Ectodermal cell (in vitro differentiated cells): ENCODE data around the gene CNDP1.

Experiments used
- H3K27ac ChIP-seq: 2 replicates; pipeline ENCODE4 v1.7.0; 2013; ENCODE audit warnings: mild to moderate bottlenecking, low read depth, low read length; ENCODE audit not compliant: insufficient read depth, poor library complexity, severe bottlenecking
- H3K27me3 ChIP-seq: 2 replicates; pipeline ENCODE4 v1.7.0; 2013; ENCODE audit warnings: mild to moderate bottlenecking, low read length; ENCODE audit not compliant: insufficient read depth, control insufficient read depth, poor library complexity, severe bottlenecking
- H3K36me3 ChIP-seq: one replicate; pipeline ENCODE4 v1.7.0; 2013; ENCODE audit warnings: low read length; ENCODE audit not compliant: control insufficient read depth, insufficient read depth
- H3K4me1 ChIP-seq: one replicate; pipeline ENCODE4 v1.7.0; 2013; ENCODE audit warnings: low read length; ENCODE audit not compliant: control insufficient read depth, insufficient read depth
- H3K4me3 ChIP-seq: 2 replicates; pipeline ENCODE4 v1.7.0; 2013; ENCODE audit warnings: low read depth, low read length, control low read depth; ENCODE audit not compliant: insufficient read depth
- H3K9me3 ChIP-seq: 2 replicates; pipeline ENCODE4 v1.7.0; 2013; ENCODE audit warnings: mild to moderate bottlenecking, low read length, moderate library complexity; ENCODE audit not compliant: control insufficient read depth
- WGBS, 2 experiments: methylation state at CpG; one replicate each; pipeline ENCODE4 v1.1.7; 2013; ENCODE audit warnings: missing lambda C conversion rate in 2 of 2; 5-methylcytosine and 5-hydroxymethylcytosine counted together

CNDP1 gene

DNA sequence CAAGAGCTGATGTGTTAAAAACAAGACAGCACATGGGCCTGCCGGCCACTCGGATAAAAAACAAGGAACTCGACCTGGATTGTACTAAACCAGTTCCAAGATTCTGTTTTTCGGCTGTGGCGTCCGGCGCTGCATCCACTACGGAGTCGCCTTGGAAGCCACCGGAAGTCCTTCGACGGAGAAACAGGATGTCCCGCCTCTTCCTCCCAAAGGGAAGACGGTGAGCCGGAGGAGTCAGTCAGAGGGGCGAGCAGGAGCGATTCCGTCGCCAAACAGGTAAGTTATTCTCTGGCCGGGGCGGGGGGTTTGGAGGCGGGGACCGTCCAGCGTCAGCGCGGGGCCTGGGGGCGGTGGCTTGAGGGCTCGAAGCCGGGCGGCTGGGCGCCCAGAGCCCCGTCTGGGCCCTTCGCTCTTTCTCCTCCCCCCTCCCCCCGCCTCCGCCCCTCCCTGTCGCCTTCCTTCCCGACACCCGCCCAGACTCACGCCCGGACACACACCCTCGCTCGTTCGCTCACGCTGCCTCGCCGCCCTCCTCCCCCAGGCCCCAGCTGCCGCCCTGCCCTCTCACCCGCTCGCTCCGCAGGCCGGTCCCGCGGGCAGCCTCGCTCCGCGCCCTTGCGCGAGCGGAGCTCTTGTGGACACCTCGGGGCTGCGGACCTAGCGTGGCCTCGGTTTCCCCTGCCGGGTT, 63.5 kb downstream of the CNDP1 start, which contains the start of gene ZNF407:
ZNF407 (plus strand) TSS at position 209 of the 688 bp plus-strand sequence. CDS start 33,150 bp downstream, outside the sequence.
- H3K27me3 ChIP-seq, result no peaks in the 10 kb centered on the region
- WGBS, 2 experiments, result 0% methylated on average over 62 to 64 of the region's 64 CpGs
- H3K36me3 ChIP-seq, result no peaks in the 10 kb centered on the region
- peaks cover 5% of the 10 kb centered on the region for H3K4me1 ChIP-seq
- H3K9me3 ChIP-seq, result no peaks in the 10 kb centered on the region
- peak within 1 kb of the TSS; percentile 81 for H3K27ac ChIP-seq
- peak within 1 kb of the TSS; percentile 68 for H3K4me3 ChIP-seq

DNA sequence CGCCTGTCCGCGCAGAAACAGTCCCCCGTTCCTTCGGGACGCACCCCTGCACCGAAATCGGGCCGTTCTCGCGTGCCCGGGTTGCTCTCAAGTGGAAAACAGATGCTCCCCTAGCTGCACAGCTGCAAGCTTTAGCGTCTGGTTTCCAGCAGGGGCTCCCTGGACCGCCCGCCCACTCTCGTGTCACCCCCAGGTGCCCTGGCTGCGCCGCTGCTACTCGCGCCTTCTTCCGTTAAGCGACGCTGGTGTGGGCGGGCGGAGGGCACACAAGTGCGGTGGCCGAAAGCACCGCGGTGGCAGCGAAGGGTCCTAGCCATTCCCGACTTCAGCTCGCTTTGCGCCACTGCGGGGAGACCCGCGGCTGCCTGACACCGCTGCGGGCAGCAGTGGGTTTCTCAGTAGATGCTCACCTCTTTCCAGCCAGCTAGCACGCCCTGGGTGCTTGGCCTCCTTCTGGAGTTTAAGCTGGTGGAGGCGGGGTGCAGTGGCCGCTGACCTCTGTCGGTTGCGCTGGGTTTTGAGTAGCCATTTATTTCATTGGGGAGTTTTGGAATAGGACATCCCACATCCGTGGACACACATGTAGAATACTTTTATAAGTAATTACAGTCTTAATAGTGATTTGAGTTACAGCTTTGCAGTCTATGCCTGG, 64.2 kb downstream of the CNDP1 start:
- WGBS, 2 experiments, result 0 to 1% methylated on average over 43 of the region's 44 CpGs

DNA sequence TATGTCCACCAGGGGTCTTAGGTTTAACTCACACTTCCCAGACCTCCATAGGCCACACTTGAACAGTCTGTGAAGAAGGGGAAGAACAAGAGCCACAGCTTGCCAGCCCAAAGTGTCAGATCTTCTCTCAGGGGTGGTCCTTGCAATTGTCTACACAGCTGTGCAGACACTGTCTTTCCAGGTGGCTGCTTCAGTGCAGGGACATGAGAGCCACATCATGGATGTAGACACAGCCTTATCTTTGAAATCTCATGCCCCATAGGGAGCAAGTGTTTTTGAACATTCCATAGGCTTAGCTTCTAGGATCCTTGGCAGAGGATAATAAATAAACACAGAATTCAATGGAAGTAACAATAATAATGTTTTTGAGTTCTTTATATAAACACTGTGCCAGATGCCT, 70.1 kb downstream of the CNDP1 start:
- H3K27ac ChIP-seq, result no peak overlapping the region
- H3K4me3 ChIP-seq, result no peak overlapping the region
- no peaks in the 10 kb centered on the region for H3K27me3 ChIP-seq
- H3K36me3 ChIP-seq, result no peaks in the 10 kb centered on the region
- no peaks in the 10 kb centered on the region for H3K9me3 ChIP-seq
- no peaks in the 10 kb centered on the region for H3K4me1 ChIP-seq

More for the DNA sequence above, 64.2 kb downstream of the CNDP1 start:
- H3K4me1 ChIP-seq, result peaks cover 5% of the 10 kb centered on the region
- H3K9me3 ChIP-seq, result no peaks in the 10 kb centered on the region
- peak overlapping the region; percentile 81 for H3K27ac ChIP-seq
- H3K27me3 ChIP-seq, result no peaks in the 10 kb centered on the region
- peak overlapping the region; percentile 68 for H3K4me3 ChIP-seq
- no peaks in the 10 kb centered on the region for H3K36me3 ChIP-seq

DNA sequence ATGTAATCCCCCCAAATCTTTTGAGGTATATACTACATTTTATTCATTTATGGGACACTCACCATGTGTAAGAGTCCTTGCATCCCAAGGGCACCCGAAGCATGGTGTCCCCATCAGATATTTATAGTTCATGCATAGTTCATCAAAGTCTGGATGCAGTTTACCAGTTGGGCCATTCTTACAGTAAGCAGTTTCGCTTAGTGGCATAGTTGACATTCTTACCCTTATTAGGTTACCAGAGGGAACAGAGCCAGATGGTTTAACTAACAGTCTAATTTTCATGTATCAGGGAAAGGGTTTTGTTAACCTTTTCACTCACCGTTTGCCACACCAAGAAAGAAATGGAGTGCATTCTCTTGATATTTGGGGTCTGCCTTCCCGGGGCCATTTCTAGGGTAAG, 70.5 kb downstream of the CNDP1 start:
- H3K9me3 ChIP-seq, result no peaks in the 10 kb centered on the region
- no peaks in the 10 kb centered on the region for H3K4me1 ChIP-seq
- H3K27me3 ChIP-seq, result no peaks in the 10 kb centered on the region
- no peak overlapping the region for H3K4me3 ChIP-seq
- no peak overlapping the region for H3K27ac ChIP-seq
- 87 to 91% methylated on average over 4 of the region's 4 CpGs for WGBS, 2 experiments
- H3K36me3 ChIP-seq, result no peaks in the 10 kb centered on the region

DNA sequence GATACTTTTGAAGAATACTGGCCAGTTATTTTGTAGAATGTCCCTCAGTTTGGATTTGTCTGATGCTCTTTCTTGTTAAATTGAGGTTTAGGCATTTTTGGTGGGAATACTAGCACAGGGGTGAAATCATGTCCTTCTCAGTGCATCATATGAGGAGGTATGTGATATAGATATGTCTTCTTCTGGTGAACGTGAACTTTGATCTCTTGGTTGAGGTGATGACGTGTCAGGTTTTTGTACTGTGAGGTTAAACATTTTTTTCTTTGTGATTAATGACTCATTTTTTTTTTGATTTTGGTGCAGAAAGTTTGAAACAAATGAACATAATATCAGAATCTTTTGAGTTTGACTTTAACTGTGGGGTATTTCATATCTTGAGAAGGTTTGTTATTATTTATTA, 74.4 kb downstream of the CNDP1 start:
- H3K36me3 ChIP-seq, result no peaks in the 10 kb centered on the region
- WGBS, 2 experiments, result 93 to 96% methylated on average over 2 of the region's 2 CpGs
- H3K4me3 ChIP-seq, result no peak overlapping the region
- no peaks in the 10 kb centered on the region for H3K27me3 ChIP-seq
- no peaks in the 10 kb centered on the region for H3K4me1 ChIP-seq
- H3K9me3 ChIP-seq, result no peaks in the 10 kb centered on the region
- H3K27ac ChIP-seq, result no peak overlapping the region

DNA sequence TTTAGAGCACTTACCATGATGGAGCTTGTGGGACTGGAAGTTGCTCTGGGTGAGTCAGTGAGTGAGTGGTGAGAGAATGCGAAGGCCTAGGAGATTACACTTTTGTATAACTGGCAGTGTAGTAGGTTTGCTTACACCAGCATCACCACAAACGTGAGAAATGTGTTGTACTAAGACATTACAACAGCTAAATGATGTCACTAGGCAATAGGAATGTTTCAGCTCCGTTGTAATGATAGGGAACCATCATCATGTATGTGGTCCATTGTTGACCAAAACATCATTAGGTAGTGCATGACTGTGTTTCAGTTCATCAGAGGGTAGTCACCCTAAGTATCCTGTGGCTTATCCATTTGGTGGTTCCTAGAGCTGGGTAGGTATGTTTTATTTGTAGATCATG, 75.2 kb downstream of the CNDP1 start:
- H3K36me3 ChIP-seq, result no peaks in the 10 kb centered on the region
- no peaks in the 10 kb centered on the region for H3K4me1 ChIP-seq
- no peaks in the 10 kb centered on the region for H3K9me3 ChIP-seq
- H3K27ac ChIP-seq, result no peak overlapping the region
- 85 to 95% methylated on average over 3 of the region's 3 CpGs for WGBS, 2 experiments
- no peak overlapping the region for H3K4me3 ChIP-seq
- H3K27me3 ChIP-seq, result no peaks in the 10 kb centered on the region

DNA sequence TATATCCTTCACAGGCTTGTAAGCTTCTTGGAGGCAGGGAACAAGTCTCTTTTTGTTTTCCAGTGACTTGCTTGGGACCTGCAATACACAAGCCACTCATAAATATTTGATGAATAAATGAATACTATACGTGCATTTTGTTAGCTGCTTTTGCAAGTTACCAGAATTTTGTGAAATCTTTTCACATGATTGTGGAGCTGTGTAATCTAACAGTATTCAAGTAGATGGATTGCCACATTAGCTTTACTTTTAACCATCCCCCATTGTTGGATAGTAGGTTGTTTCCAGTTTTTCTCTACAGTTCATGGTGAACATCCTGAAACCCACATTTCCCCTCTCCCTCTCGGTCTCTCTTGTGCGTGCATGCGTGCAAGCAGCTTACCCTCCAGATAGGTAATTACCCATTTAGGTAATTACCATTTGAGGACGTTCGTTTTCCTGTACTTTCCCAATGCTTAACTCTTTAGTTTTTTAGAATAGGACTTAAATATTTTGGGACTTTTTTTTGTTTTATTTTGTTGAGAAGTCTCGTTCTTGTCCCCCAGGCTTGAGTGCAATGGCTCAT, 75.8 kb downstream of the CNDP1 start:
- no peaks in the 10 kb centered on the region for H3K27me3 ChIP-seq
- H3K9me3 ChIP-seq, result no peaks in the 10 kb centered on the region
- 95 to 97% methylated on average over 6 to 7 of the region's 7 CpGs for WGBS, 2 experiments
- no peak overlapping the region for H3K4me3 ChIP-seq
- H3K4me1 ChIP-seq, result no peaks in the 10 kb centered on the region
- no peak overlapping the region for H3K27ac ChIP-seq
- no peaks in the 10 kb centered on the region for H3K36me3 ChIP-seq

DNA sequence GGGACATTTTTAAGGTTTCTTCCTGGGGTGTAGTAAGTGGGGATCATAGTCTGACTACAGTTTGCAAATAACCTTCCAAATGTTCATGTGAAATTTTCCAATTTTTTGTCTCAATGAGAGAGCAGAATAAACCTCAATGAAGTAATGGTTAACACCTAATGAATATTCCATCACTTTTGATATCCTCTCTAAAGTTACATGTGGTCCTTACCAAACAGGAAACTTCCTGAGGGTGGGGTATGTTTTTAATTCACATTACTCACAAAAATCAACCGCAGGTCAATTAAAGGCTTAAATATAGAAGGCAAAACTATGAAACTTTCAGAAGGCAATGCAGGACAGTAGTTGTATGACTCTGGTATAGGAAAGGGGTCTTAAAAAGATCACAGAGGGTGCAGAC, 76.6 kb downstream of the CNDP1 start:
- WGBS, 2 experiments, result 100% methylated on average over 1 of the region's 1 CpG

DNA sequence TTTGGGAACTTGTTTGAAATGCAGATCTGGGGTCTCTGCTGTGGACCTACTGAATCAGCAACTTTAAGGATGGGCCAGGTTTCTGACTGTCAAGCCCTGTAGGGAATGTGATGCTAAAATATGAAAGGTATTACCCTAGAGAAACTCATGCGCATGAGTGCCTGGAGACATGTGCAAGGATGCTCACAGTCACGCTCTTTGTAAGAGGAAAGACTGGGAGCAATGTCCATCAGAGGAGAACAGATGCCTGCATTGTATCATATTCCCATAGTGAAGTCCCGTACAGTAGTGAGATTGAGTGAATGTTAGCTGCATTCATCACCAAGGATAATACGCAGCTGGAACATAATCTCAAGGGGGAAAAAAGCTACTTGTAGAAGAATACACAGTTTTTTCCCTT, 77.5 kb downstream of the CNDP1 start:
- no peaks in the 10 kb centered on the region for H3K27me3 ChIP-seq
- H3K4me1 ChIP-seq, result no peaks in the 10 kb centered on the region
- 96 to 98% methylated on average over 4 of the region's 4 CpGs for WGBS, 2 experiments
- H3K36me3 ChIP-seq, result no peaks in the 10 kb centered on the region
- H3K4me3 ChIP-seq, result no peak overlapping the region
- peaks cover 1% of the 10 kb centered on the region for H3K9me3 ChIP-seq
- no peak overlapping the region for H3K27ac ChIP-seq

More for the DNA sequence above, 76.6 kb downstream of the CNDP1 start:
- Histone ChIP-seq H3K27me3 (no peaks in the 10 kb centered on the region), H3K27ac (no peak overlapping the region), H3K4me1 (no peaks in the 10 kb centered on the region), H3K4me3 (no peak overlapping the region), H3K36me3 (no peaks in the 10 kb centered on the region), H3K9me3 (no peaks in the 10 kb centered on the region)

DNA sequence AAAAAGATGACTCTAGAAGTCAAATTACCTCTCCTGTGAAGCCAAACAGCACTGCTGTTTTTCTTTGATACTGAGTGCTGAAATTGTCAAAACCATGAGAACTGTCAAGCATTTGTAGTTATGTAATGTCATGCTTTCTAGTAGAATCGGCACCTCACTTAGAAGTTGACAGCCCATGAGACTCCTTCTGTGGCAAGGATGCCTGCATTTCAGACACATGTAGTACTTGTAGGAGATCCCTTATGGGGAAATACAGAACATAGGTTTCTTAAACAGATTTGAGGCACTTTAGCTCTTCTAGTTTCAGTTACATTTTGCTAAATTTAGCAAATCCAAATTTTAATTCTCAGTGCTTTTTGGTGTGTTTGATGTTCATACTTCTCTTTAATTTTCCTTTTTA, 79.1 kb downstream of the CNDP1 start:
- Histone ChIP-seq H3K4me3 (no peak overlapping the region), H3K27ac (no peak overlapping the region), H3K4me1 (no peaks in the 10 kb centered on the region), H3K9me3 (peaks cover 4% of the 10 kb centered on the region), H3K36me3 (no peaks in the 10 kb centered on the region), H3K27me3 (no peaks in the 10 kb centered on the region)
- 95% methylated on average over 1 of the region's 1 CpG for whole genome bisulfite sequencing, 2 experiments
